Prostate gland (tissue), 2 donors: Measurements from ENCODE around the gene MPV17L. TPM values are rescaled to one million over a fixed set of nuclear protein-coding genes. Genes with fewer than 3 reads are reported as not detected.
"Not testable (repeated sequence)": the region's sequence is repeated elsewhere in the genome, so short reads cannot be mapped to it uniquely, and the experiment has no call there.

ENCODE experiments used
- DNase-seq: peaks from one replicate; pipeline ENCODE4 v3.0.0-alpha.2; 2019; ENCODE audit warnings: low spot score
- H3K27ac ChIP-seq, 2 donors: fragments of 200-600 bp; sonication (generic); 2 replicates each; pipeline ENCODE4 v1.5.1; 2017 to 2019
- H3K27me3 ChIP-seq: fragments of 200-600 bp; sonication (generic); replicated peaks from 2 replicates; pipeline ENCODE4 v1.5.1; 2019; ENCODE audit not compliant: insufficient read depth
- H3K36me3 ChIP-seq, 2 donors: fragments of 200-600 bp; sonication (generic); 1 replicate in 1 of 2; 2 replicates in 1 of 2; pipeline versions ENCODE4 v1.5.1 to v1.8.1; 2017 to 2019
- H3K4me1 ChIP-seq: fragments of 200-600 bp; sonication (generic); replicated peaks from 2 replicates; pipeline ENCODE4 v1.5.1; 2019
- H3K4me3 ChIP-seq, 2 donors: fragments of 200-600 bp; sonication (generic); 2 replicates each; pipeline ENCODE4 v1.5.1; 2017 to 2019
- H3K9me3 ChIP-seq: fragments of 200-600 bp; sonication (generic); 2 replicates; pipeline ENCODE4 v1.5.1; 2017
- WGBS: methylation state at CpG from one replicate; pipeline ENCODE4 v1.1.5; 2018; 5-methylcytosine and 5-hydroxymethylcytosine counted together
- intact Hi-C: fragments of 100-400 bp; cut with DNase I; formaldehyde crosslinking; loops from one replicate; pipeline ENCODE4 v1.14.2; 2022
- total RNA-seq, 2 donors: library from RNA; depleted of rRNA; stranded (reverse); fragments of >200 nt; gene quantifications; one replicate each; pipeline ENCODE4 v1.1.0, GENCODE V29; 2016

The MPV17L gene
- total RNA-seq, result 10 to 100 TPM in 1 of 2 donors, 1 to 10 TPM in 1; 8.1 to 13.5 TPM

DNA sequence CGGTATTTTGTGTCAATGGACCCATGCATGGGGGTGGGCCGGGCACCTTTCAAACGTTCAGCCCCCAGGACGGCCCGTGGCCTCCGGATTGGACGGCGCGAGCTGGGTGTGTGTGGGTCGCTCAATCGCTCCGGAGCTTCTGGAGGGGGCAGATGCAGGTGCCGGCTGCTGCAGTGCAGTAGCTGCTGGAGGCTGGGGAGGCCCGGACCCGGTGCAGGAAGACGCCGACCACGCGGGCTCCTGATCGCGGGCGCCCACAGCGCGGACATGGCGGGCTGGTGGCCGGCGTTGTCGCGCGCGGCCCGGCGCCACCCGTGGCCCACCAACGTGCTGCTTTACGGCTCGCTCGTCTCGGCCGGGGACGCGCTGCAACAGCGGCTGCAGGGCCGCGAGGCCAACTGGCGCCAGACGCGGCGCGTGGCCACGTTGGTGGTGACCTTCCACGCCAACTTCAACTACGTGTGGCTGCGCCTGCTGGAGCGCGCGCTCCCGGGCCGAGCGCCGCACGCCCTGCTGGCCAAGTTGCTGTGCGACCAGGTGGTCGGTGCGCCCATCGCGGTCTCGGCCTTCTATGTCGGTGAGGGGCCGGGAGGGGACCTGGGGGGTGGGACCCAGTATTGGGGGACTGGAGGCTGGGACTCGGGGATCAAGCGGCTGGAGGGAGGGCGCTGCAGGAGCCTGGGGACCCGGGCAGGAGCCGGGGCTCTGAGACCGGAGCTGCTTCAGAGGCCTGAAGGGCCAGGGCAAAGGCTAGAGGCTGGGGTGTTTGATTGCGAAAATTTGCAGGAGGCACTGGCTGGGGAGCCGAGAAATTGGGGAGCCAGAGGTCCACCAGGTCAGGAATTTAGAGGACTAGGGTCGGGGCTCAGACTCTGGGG lies at the start of gene MPV17L:
Gene MPV17L (plus strand): TSS at position 124 of the 878 bp plus-strand sequence. CDS start 144 bp downstream, at position 268.
- H3K27me3 ChIP-seq, intact Hi-C loops, H3K36me3 ChIP-seq, H3K9me3 ChIP-seq, H3K4me1 ChIP-seq: not testable (repeated sequence)
- DNase-seq, result peak; percentile 9
- Histone ChIP-seq H3K27ac (peak within 1 kb of the TSS; percentile 64 to 67), H3K4me3 (peak within 1 kb of the TSS; percentile 54 to 57)
- WGBS, result 2% methylated on average over 68 of the region's 79 CpGs

GRCh38 chr16:15348721-15349120 lies 46.8 kb upstream of the MPV17L start:
- H3K27ac ChIP-seq, H3K9me3 ChIP-seq, H3K36me3 ChIP-seq, H3K4me3 ChIP-seq, H3K27me3 ChIP-seq, DNase-seq, H3K4me1 ChIP-seq, intact Hi-C loops: not testable (repeated sequence)
- WGBS, result no CpG with 5 or more reads among the region's 7 CpGs

DNA sequence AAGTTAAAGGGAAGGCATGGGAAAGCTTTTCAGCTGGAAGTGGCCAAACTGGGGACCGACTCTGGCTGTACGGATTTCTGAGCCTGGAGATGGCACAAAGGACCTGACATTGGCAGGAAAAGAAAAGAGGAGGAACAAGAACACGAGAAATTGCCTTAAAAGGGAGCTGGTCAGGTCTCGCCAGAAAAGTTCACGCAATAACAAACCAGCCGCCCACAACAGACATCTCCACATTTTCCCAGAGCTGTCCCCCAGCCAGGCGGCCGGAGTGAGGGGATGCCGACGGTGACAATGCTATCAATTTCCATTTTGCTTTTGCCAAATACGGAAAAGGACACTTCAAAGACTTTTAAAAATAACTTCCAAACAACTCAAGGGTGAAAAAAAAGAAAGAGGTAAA lies 44.3 kb upstream of the MPV17L start:
- intact Hi-C loops, H3K27me3 ChIP-seq, H3K9me3 ChIP-seq, H3K36me3 ChIP-seq, H3K4me3 ChIP-seq, DNase-seq, H3K4me1 ChIP-seq, H3K27ac ChIP-seq: not testable (repeated sequence)
- WGBS, result no CpG with 5 or more reads among the region's 11 CpGs

GRCh38 chr16:15351745-15352144 lies 43.8 kb upstream of the MPV17L start:
- DNase-seq, H3K36me3 ChIP-seq, H3K9me3 ChIP-seq, H3K27ac ChIP-seq, H3K4me1 ChIP-seq, H3K27me3 ChIP-seq, intact Hi-C loops, H3K4me3 ChIP-seq: not testable (repeated sequence)
- no CpG with 5 or more reads among the region's 5 CpGs for WGBS

GRCh38 chr16:15352852-15353251 lies 42.7 kb upstream of the MPV17L start:
- H3K27me3 ChIP-seq, H3K9me3 ChIP-seq, intact Hi-C loops, H3K27ac ChIP-seq, H3K36me3 ChIP-seq, DNase-seq, H3K4me3 ChIP-seq, H3K4me1 ChIP-seq: not testable (repeated sequence)
- no CpG with 5 or more reads among the region's 3 CpGs for WGBS

- H3K27me3 ChIP-seq, H3K4me3 ChIP-seq, H3K9me3 ChIP-seq, H3K36me3 ChIP-seq, intact Hi-C loops, DNase-seq, H3K27ac ChIP-seq, H3K4me1 ChIP-seq: not testable (repeated sequence)
- no CpG with 5 or more reads among the region's 2 CpGs for whole genome bisulfite sequencing
These were observed 40.7 kb upstream of the MPV17L start for GRCh38 chr16:15354846-15355245.

DNA sequence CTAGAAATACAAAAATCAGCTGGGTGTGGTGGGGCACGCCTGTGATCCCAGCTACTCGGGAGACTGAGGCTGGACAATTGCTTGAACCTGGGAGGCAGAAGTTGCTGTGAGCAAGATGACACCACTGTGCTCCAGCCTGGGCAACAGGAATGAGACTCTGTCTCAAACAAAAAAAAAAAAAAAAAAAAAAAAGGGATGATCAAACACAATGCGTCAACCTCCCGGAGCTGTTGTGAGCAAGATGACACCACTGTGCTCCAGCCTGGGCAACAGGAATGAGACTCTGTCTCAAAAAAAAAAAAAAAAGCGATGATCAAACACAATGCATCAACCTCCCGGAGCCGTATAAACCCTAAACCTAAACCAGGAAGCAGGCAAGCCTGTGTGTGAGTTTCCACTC lies 38.1 kb upstream of the MPV17L start:
- intact Hi-C loops, result not testable (repeated sequence)

DNA sequence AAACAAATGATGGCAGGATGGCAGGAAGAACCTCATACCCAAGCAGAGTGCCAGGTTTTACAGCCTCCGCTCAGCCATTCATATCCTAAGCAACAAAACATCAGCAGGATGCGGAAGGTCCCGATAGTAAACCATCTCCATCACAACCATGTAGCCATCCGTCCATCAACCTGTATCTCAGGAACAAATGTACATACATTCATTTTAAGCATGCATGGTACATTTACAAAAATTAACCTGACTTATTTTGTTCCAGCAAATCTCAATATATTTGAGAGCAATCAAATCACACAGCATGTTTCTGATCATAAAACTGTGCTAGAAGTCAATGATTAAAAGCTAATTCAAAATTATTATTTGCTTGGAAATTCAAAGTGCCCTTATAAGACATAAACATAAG lies 17.4 kb upstream of the MPV17L start, which contains the start of gene NPIPA5:
Gene NPIPA5 (minus strand): TSS at position 101 of the 400 bp plus-strand sequence. CDS start 0 bp downstream, at position 101.
- H3K9me3 ChIP-seq, intact Hi-C loops, H3K27ac ChIP-seq, DNase-seq, H3K36me3 ChIP-seq, H3K4me1 ChIP-seq, H3K4me3 ChIP-seq, H3K27me3 ChIP-seq: not testable (repeated sequence)
- WGBS, result no CpG with 5 or more reads among the region's 4 CpGs

More for the DNA sequence above, 38.1 kb upstream of the MPV17L start:
- H3K4me3 ChIP-seq, H3K9me3 ChIP-seq, H3K27ac ChIP-seq, DNase-seq, H3K27me3 ChIP-seq, H3K36me3 ChIP-seq, H3K4me1 ChIP-seq: not testable (repeated sequence)
- 60% methylated on average over 3 of the region's 7 CpGs for WGBS

GRCh38 chr16:15382810-15383209 lies 12.7 kb upstream of the MPV17L start:
- WGBS, result 50% methylated on average over 1 of the region's 3 CpGs

DNA sequence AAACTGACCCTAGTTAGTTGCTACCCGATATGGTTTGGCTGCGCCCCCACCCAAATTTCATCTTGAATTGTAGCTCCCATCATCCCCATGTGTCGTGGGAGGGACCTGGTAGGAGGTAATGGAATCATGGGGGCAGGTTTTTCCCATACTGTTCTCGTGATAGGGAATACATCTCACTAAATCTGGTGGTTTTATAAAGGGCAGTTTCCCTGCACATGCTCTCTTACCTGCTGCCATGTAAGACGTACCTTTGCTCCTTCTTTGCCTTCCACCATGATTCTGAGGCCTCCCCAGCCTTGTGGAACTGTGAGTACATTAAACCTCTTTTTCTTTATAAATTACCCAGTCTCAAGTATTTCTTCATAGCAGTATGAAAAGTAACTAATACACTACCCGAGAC lies 7.5 kb upstream of the MPV17L start:
- intact Hi-C loops, H3K4me3 ChIP-seq, H3K9me3 ChIP-seq, H3K27me3 ChIP-seq, H3K27ac ChIP-seq, H3K36me3 ChIP-seq, H3K4me1 ChIP-seq, DNase-seq: not testable (repeated sequence)
- WGBS, result 85% methylated on average over 6 of the region's 6 CpGs

More at GRCh38 chr16:15382810-15383209, 12.7 kb upstream of the MPV17L start:
- H3K27me3 ChIP-seq, intact Hi-C loops, H3K27ac ChIP-seq, H3K9me3 ChIP-seq, DNase-seq, H3K4me3 ChIP-seq, H3K36me3 ChIP-seq, H3K4me1 ChIP-seq: not testable (repeated sequence)

- whole genome bisulfite sequencing, result 84% methylated on average over 5 of the region's 5 CpGs
- H3K4me3 ChIP-seq, H3K9me3 ChIP-seq, H3K36me3 ChIP-seq, DNase-seq, H3K27me3 ChIP-seq, H3K4me1 ChIP-seq, intact Hi-C loops, H3K27ac ChIP-seq: not testable (repeated sequence)
These were observed 5.6 kb upstream of the MPV17L start for GRCh38 chr16:15389916-15390315.

DNA sequence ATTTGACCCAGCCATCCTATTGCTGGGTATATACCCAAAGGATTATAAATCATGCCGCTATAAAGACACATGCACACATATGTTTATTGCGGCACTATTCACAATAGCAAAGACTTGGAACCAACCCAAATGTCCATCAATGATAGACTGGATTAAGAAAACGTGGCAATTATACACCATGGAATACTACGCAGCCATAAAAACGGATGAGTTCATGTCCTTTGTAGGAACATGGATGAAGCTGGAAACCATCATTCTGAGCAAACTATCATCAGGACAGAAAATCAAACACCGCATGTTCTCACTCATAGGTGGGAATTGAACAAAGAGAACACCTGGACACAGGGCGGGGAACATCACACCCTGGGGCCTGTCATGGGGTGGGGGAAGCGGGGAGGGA lies 2.5 kb upstream of the MPV17L start:
- H3K4me1 ChIP-seq, H3K27me3 ChIP-seq, DNase-seq, H3K27ac ChIP-seq, H3K9me3 ChIP-seq, intact Hi-C loops, H3K36me3 ChIP-seq, H3K4me3 ChIP-seq: not testable (repeated sequence)
- 93% methylated on average over 8 of the region's 8 CpGs for WGBS

DNA sequence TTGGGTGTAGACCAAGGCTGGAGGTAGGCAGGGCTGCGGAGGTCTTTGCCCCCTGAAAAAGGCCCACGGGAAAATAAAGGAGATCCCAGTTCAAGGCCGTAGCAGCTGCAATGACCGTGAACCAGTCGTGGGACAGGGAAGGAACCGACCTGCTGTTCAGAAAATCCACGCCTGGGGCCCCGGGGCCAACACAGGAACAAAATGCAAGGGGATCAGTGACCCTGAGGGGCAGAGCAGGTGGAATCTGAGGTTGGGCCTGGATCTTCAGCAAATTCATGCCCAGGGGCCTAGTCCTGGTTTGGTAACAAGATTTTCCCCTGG lies 915 bp downstream of the MPV17L start:
- H3K27me3 ChIP-seq, intact Hi-C loops, H3K36me3 ChIP-seq, DNase-seq, H3K4me1 ChIP-seq, H3K9me3 ChIP-seq: not testable (repeated sequence)
- Histone ChIP-seq H3K27ac (peak overlapping the region; percentile 64 to 67), H3K4me3 (peak overlapping the region; percentile 54 to 57)
- WGBS, result 82% methylated on average over 8 of the region's 8 CpGs
